ENCODE measurements around the gene DCXR. TPM values are rescaled to one million over a fixed set of nuclear protein-coding genes. Genes with fewer than 3 reads are reported as not detected.
A peak's percentile ranks its signal among the peaks of the same experiment; 100 is the strongest.

The DCXR gene
- total and polyA plus RNA-seq, 2 of the 13 experiments (the other 11 are each of a cell fraction or from before 2014, with no cell fraction given): 287 to 311 TPM

GRCh38 chr17:82022981-82023446 lies 14.5 kb downstream of the DCXR start, which contains the start of gene LRRC45 (continued):
- TF ChIP-seq E2F2 (CRISPR knock-in tag; IDR thresholded peaks at IDR 0.05; ENCODE audit: borderline replicate concordance): peak; percentile 90; the same call in 1 of the 2 replicates
- peak; percentile 73; the same call in 1 of the 2 replicates for TF ChIP-seq GMEB2 (CRISPR knock-in tag; IDR thresholded peaks at IDR 0.05; ENCODE audit: low read depth)
- TF ChIP-seq E2F5 (CRISPR knock-in tag; conservative IDR thresholded peaks at IDR 0.05): peak; percentile 51; the same call in 1 of the 2 replicates
- 0 out of 2 replicates have a peak, but pooled peaks have one; percentile 89 for TF ChIP-seq PCBP1 (IDR thresholded peaks at IDR 0.05; ENCODE audit: borderline replicate concordance, low read depth, low read length)
- peak in 1 of 2 experiments; percentile 7; a peak in 1 of 4 replicates for TF ChIP-seq HMGXB4 (CRISPR knock-in tag; IDR thresholded peaks at IDR 0.05; ENCODE audit: borderline replicate concordance in 1 of 2, low read depth in 1 of 2)
- 0 out of 2 replicates have a peak, but pooled peaks have one; percentile 3 for TF ChIP-seq ZNF619 (CRISPR knock-in tag; IDR thresholded peaks at IDR 0.05)
- 0 out of 2 replicates have a peak, but pooled peaks have one; percentile 39 for TF ChIP-seq ZNF598 (CRISPR knock-in tag; IDR thresholded peaks at IDR 0.05; ENCODE audit: borderline replicate concordance)
- peak; percentile 76 for TF ChIP-seq FIP1L1 (IDR thresholded peaks at IDR 0.05; ENCODE audit: borderline replicate concordance, insufficient read depth, low read depth, low read length)
- TF ChIP-seq ARID4A (CRISPR knock-in tag; IDR thresholded peaks at IDR 0.05; ENCODE audit: borderline replicate concordance): peak; percentile 45; the same call in 1 of the 2 replicates
- peak; percentile 22; the same call in 1 of the 2 replicates for TF ChIP-seq PHF20 (CRISPR knock-in tag; IDR thresholded peaks at IDR 0.05)
- TF ChIP-seq SRF (IDR thresholded peaks at IDR 0.05; ENCODE audit: low read depth, low read length): peak; percentile 32; the same call in 1 of the 2 replicates
- peak; percentile 9; the same call in 1 of the 2 replicates for TF ChIP-seq MED1 (CRISPR knock-in tag; IDR thresholded peaks at IDR 0.05)
- no peak for TF ChIP-seq PRDM4 (CRISPR knock-in tag; IDR thresholded peaks at IDR 0.05; ENCODE audit: borderline replicate concordance)
- peak; percentile 82 for TF ChIP-seq CREB1 (IDR thresholded peaks at IDR 0.05)
- TF ChIP-seq CREB1 (CRISPR knock-in tag; IDR thresholded peaks at IDR 0.05): no peak
- peak; percentile 69; the same call in 1 of the 2 replicates for TF ChIP-seq RFXANK (CRISPR knock-in tag; IDR thresholded peaks at IDR 0.05)
